ENCODE measurements around the gene HDAC4.

Gene HDAC4

DNA sequence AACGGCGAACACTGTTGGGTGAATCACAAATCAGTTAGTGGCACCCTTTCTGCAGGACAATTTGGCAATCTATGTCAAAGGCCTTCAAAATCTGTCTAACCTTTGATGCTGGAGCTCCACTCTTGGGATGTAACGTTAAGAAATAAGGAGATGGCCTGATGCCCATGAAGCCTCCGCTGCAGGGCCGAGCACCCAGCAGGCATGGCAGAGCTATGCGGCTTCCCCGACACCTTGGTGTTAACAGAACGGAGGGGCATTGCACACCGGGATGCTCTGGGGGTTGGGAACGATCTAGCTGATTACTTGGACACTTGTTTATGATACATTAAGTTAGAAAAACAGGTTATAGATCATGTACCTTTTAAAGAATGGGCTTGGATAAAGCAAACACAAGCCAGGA, 265.3 kb downstream of the HDAC4 start:
- Histone ChIP-seq H3K79me2 (ENCODE audit: low read length) (no peaks in the 10 kb centered on the region), H3K4me1 (ENCODE audit: low read length) (no peaks in the 10 kb centered on the region), H3K4me3 (ENCODE audit: low read length) (no peak overlapping the region), H3K9me3 (replicated peaks; ENCODE audit: insufficient read depth, low read length) (no peaks in the 10 kb centered on the region), H3K36me3 (replicated peaks; ENCODE audit: insufficient read depth, low read length) (no peaks in the 10 kb centered on the region), H3K9me2 (replicated peaks; ENCODE audit: insufficient read depth, low read length) (no peaks in the 10 kb centered on the region), H3K27ac (ENCODE audit: low read length) (no peak overlapping the region), H3F3A (ENCODE audit: insufficient read depth, low read length) (no peaks in the 10 kb centered on the region), H3K27me3 (replicated peaks; ENCODE audit: insufficient read depth, low read length) (no peaks in the 10 kb centered on the region), H2AFZ (ENCODE audit: low read length) (no peak overlapping the region), H3K4me2 (ENCODE audit: low read depth, low read length) (no peak overlapping the region), H4K20me1 (ENCODE audit: insufficient read depth, low read length) (no peaks in the 10 kb centered on the region), H3K9ac (ENCODE audit: low read length) (no peak overlapping the region)
- TF ChIP-seq EZH2phosphoT487 (IDR thresholded peaks at IDR 0.05; ENCODE audit: low read length) (no peak), EZH2 (optimal IDR thresholded peaks at IDR 0.05; ENCODE audit: low read depth, low read length) (no peak), CTCF (IDR thresholded peaks at IDR 0.05; ENCODE audit: low read length) (no peak)
- DNase-seq, result no peak

- H3K9me3 ChIP-seq (replicated peaks; ENCODE audit: insufficient read depth, low read length), result no peaks in the 10 kb centered on the region
- no peak overlapping the region for H3K9ac ChIP-seq (ENCODE audit: low read length)
- DNase-seq, result no peak
- H3K4me2 ChIP-seq (ENCODE audit: low read depth, low read length), result no peak overlapping the region
- H3K27ac ChIP-seq (ENCODE audit: low read length), result no peak overlapping the region
- H3K79me2 ChIP-seq (ENCODE audit: low read length), result no peaks in the 10 kb centered on the region
- H3K4me1 ChIP-seq (ENCODE audit: low read length), result no peaks in the 10 kb centered on the region
- H2AFZ ChIP-seq (ENCODE audit: low read length), result no peak overlapping the region
- no peaks in the 10 kb centered on the region for H4K20me1 ChIP-seq (ENCODE audit: insufficient read depth, low read length)
- no peaks in the 10 kb centered on the region for H3K27me3 ChIP-seq (replicated peaks; ENCODE audit: insufficient read depth, low read length)
- no peaks in the 10 kb centered on the region for H3K9me2 ChIP-seq (replicated peaks; ENCODE audit: insufficient read depth, low read length)
- no peaks in the 10 kb centered on the region for H3F3A ChIP-seq (ENCODE audit: insufficient read depth, low read length)
- TF ChIP-seq CTCF (IDR thresholded peaks at IDR 0.05; ENCODE audit: low read length) (no peak), EZH2phosphoT487 (IDR thresholded peaks at IDR 0.05; ENCODE audit: low read length) (no peak), EZH2 (optimal IDR thresholded peaks at IDR 0.05; ENCODE audit: low read depth, low read length) (no peak)
- no peak overlapping the region for H3K4me3 ChIP-seq (ENCODE audit: low read length)
- no peaks in the 10 kb centered on the region for H3K36me3 ChIP-seq (replicated peaks; ENCODE audit: insufficient read depth, low read length)
Measured at GRCh38 chr2:239133945-239134570, 266.8 kb downstream of the HDAC4 start.

- Histone ChIP-seq H3K4me3 (ENCODE audit: low read length) (no peak overlapping the region), H3K4me1 (ENCODE audit: low read length) (no peaks in the 10 kb centered on the region), H4K20me1 (ENCODE audit: insufficient read depth, low read length) (no peaks in the 10 kb centered on the region), H2AFZ (ENCODE audit: low read length) (no peak overlapping the region), H3K79me2 (ENCODE audit: low read length) (no peaks in the 10 kb centered on the region), H3K9ac (ENCODE audit: low read length) (no peak overlapping the region), H3K27ac (ENCODE audit: low read length) (no peak overlapping the region), H3F3A (ENCODE audit: insufficient read depth, low read length) (no peaks in the 10 kb centered on the region), H3K36me3 (replicated peaks; ENCODE audit: insufficient read depth, low read length) (no peaks in the 10 kb centered on the region), H3K27me3 (replicated peaks; ENCODE audit: insufficient read depth, low read length) (no peaks in the 10 kb centered on the region), H3K4me2 (ENCODE audit: low read depth, low read length) (no peak overlapping the region), H3K9me3 (replicated peaks; ENCODE audit: insufficient read depth, low read length) (no peaks in the 10 kb centered on the region), H3K9me2 (replicated peaks; ENCODE audit: insufficient read depth, low read length) (no peaks in the 10 kb centered on the region)
- TF ChIP-seq EZH2phosphoT487 (IDR thresholded peaks at IDR 0.05; ENCODE audit: low read length), result no peak
- TF ChIP-seq EZH2 (optimal IDR thresholded peaks at IDR 0.05; ENCODE audit: low read depth, low read length), result no peak
- no peak for TF ChIP-seq CTCF (IDR thresholded peaks at IDR 0.05; ENCODE audit: low read length)
- no peak for DNase-seq
Measured at GRCh38 chr2:239132786-239133185, 268.0 kb downstream of the HDAC4 start.
